Coronary artery (tissue), 2 donors: ENCODE results near the gene MAPT.
A peak's percentile ranks its signal among the peaks of the same experiment; 100 is the strongest.

ENCODE experiments used
- DNase-seq: peaks from one replicate; pipeline ENCODE4 v3.0.0-alpha.2; 2017; ENCODE audit warnings: low spot score
- H3K27ac ChIP-seq, 2 donors: fragments of 200-600 bp; sonication (generic); one replicate each; pipeline ENCODE4 v1.5.1; 2016 to 2019
- H3K4me3 ChIP-seq: fragments of 200-600 bp; sonication (generic); 2 replicates; pipeline ENCODE4 v1.5.1; 2016; ENCODE audit warnings: mild to moderate bottlenecking, moderate library complexity
- CTCF ChIP-seq: fragments of 200-600 bp; sonication (generic); IDR thresholded peaks from one replicate; pipeline ENCODE4 v1.5.1; 2019; ENCODE audit warnings: antibody characterized with exemption

The MAPT gene

GRCh38 chr17:45851464-45851863 is 42.9 kb upstream of the MAPT start:
- TF ChIP-seq CTCF = no peak
- no peak overlapping the region for H3K4me3 ChIP-seq
- no peak for DNase-seq
- H3K27ac ChIP-seq = no peak overlapping the region

DNA sequence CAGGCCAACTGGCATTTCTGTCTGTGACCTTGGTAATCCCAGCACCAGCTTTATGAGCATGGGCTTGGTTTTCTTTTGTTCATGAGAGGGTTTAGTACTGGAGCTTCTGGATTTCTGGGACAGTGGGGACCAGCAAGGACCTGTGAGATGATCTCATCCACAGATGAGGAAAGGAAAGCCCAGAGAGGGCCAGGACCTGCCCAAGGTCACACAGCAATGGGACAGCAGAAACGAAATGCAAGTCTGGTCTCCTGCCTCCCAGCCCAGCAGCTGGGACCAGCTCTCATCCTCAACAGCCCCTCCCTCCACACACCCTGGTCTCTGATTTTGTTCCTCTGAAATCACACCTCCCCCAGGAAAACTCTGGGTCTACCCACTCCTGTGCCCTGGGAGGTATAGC is 42.5 kb upstream of the MAPT start:
- TF ChIP-seq CTCF = no peak
- no peak overlapping the region for H3K27ac ChIP-seq
- DNase-seq = no peak

DNA sequence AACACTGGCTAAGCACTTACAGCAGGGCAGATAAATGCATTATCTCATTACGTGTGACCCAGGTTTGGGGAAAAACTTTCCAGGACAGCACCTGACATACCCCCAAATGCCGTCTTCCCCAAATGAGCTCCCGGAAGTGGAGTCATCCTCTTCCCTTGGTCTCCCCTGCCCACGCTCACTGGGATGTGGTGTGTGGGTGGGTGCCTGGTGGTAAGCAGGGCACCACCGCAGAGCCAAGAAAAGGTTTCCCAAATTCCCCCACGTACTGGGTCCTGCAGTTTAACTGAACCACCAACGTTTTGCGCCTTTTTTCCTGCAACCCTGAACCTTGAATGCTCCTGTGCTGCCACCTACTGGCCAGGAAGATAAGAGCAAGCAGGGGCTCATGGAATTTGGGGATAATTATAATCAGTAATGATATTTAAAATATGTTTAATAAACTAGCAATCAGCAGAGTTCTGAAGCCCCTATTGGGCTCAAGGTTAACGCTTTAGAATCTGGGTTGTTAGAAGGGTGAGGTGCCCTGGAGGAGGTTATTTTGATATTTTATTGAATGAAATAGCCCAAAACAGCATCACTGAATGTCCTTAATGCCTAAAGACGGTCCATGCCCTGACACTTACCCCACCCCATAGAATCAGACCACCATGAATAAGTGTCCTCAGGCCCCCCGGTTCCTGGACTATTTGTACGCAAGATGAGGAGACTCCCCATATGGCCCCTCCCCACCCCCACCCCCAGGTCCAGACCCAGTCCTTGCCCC is 41.6 kb upstream of the MAPT start:
- H3K27ac ChIP-seq = no peak overlapping the region
- no peak for DNase-seq
- no peak overlapping the region for H3K4me3 ChIP-seq
- peak; percentile 77 for TF ChIP-seq CTCF

More for the DNA sequence above, 42.5 kb upstream of the MAPT start:
- H3K4me3 ChIP-seq = no peak overlapping the region

- no peak for TF ChIP-seq CTCF
- no peak for DNase-seq
- Histone ChIP-seq H3K4me3 (no peak overlapping the region), H3K27ac (no peak overlapping the region)
Measured at GRCh38 chr17:45854209-45854608, 40.1 kb upstream of the MAPT start.

DNA sequence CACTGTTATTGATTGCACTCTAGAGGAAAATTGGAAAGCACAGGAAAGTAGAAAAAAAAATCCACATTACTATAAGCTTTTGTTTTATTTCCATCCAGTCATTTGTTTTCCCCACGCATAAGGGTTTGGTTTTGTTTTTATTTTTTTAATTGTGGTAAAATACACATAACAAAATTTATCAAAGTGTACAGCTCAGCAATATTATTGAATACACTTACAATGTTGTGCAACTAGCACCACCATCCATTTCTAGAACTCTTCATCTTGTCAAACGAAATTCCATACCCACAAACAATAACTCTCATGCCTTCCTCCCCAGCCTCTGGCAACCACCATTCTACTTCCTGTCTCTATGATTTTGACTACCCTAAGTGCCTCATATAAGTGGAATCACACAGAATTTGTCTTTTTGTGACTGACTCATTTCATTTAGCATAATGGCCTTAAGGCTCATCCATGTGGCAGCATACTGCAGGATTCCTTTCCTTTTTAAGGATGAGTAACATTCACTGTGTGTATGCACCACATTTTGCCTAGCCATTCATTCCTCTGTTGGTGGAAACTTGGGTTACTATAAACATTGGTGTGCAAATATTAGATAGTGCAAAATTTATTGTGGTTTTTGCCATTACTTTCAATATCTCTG is 38.5 kb upstream of the MAPT start:
- TF ChIP-seq CTCF = no peak
- H3K27ac ChIP-seq = no peak overlapping the region
- H3K4me3 ChIP-seq = no peak overlapping the region
- DNase-seq = no peak

- TF ChIP-seq CTCF = no peak
- Histone ChIP-seq H3K27ac (no peak overlapping the region), H3K4me3 (no peak overlapping the region)
- no peak for DNase-seq
Measured at GRCh38 chr17:45857977-45858708, 36.2 kb upstream of the MAPT start.
